ENCODE data around the gene HMCN2. TPM values are rescaled to one million over a fixed set of nuclear protein-coding genes. Genes with fewer than 3 reads are reported as not detected.
A peak's percentile ranks its signal among the peaks of the same experiment; 100 is the strongest.

The HMCN2 gene
- total RNA-seq, 1 experiment from 2014 or later, result 5.6 TPM

- peak overlapping the region; percentile 62 for H3K27ac Mint-ChIP-seq
Observed at GRCh38 chr9:130259044-130259443, 6.5 kb upstream of the HMCN2 start.

GRCh38 chr9:130260816-130261765, 4.5 kb upstream of the HMCN2 start:
- H3K27ac Mint-ChIP-seq, result no peak overlapping the region
- peaks cover 24% of the 10 kb centered on the region for H3K4me1 Mint-ChIP-seq
- ChIA-PET CTCF (interaction anchor here (1.2 kb wide), 1 partner anchor 25 kb away, joined by 3 read pairs; no protein-coding TSS in a partner anchor), POLR2A (interaction anchor here (0.6 kb wide), 1 partner anchor 74 kb away, joined by 3 read pairs; no protein-coding TSS in a partner anchor)
- H3K27me3 Mint-ChIP-seq (ENCODE audit: low read depth), result peaks cover 14% of the 10 kb centered on the region
- peaks cover 14% of the 10 kb centered on the region for H3K9me3 Mint-ChIP-seq
- DNase-seq (ENCODE audit: low spot score) (no peak), ATAC-seq (no peak)
- no peak for TF ChIP-seq E2F5 (CRISPR knock-in tag; IDR thresholded peaks at IDR 0.05)
- peaks cover 11% of the 10 kb centered on the region for H3K36me3 Mint-ChIP-seq
- no peak overlapping the region for H3K4me3 Mint-ChIP-seq

More at GRCh38 chr9:130259044-130259443, 6.5 kb upstream of the HMCN2 start:
- peaks cover 11% of the 10 kb centered on the region for H3K36me3 Mint-ChIP-seq
- TF ChIP-seq ZNF219 (CRISPR knock-in tag; IDR thresholded peaks at IDR 0.05; ENCODE audit: borderline replicate concordance) (no peak), TP53 (CRISPR knock-in tag; IDR thresholded peaks at IDR 0.05) (no peak), ZBTB43 (CRISPR knock-in tag; IDR thresholded peaks at IDR 0.05) (no peak), NFATC4 (CRISPR knock-in tag; IDR thresholded peaks at IDR 0.05) (no peak), NR2C2 (CRISPR knock-in tag; IDR thresholded peaks at IDR 0.05) (no peak)
- POLR2A ChIA-PET, result interaction anchor here (0.7 kb wide), 1 partner anchor 137 kb away, joined by 3 read pairs; no protein-coding TSS in a partner anchor
- DNase-seq (ENCODE audit: low spot score) (no peak), ATAC-seq (no peak)
- peaks cover 18% of the 10 kb centered on the region for H3K9me3 Mint-ChIP-seq
- H3K27me3 Mint-ChIP-seq (ENCODE audit: low read depth), result peaks cover 6% of the 10 kb centered on the region
- H3K4me1 Mint-ChIP-seq, result peaks cover 18% of the 10 kb centered on the region
- CTCF ChIA-PET, result interaction anchor here (0.6 to 1.6 kb wide), 5 partner anchors 12 to 150 kb away, joined by 3 to 5 read pairs (median 3); no protein-coding TSS in a partner anchor
- no peak overlapping the region for H3K4me3 Mint-ChIP-seq

GRCh38 chr9:130262061-130262745, 3.4 kb upstream of the HMCN2 start:
- H3K27me3 Mint-ChIP-seq (ENCODE audit: low read depth), result peaks cover 25% of the 10 kb centered on the region
- peaks cover 11% of the 10 kb centered on the region for H3K36me3 Mint-ChIP-seq
- no peak overlapping the region for H3K27ac Mint-ChIP-seq
- no peak overlapping the region for H3K4me3 Mint-ChIP-seq
- POLR2A ChIA-PET, result no interaction called here
- ATAC-seq, result no peak
- peaks cover 14% of the 10 kb centered on the region for H3K9me3 Mint-ChIP-seq
- TF ChIP-seq ZNF219 (CRISPR knock-in tag; IDR thresholded peaks at IDR 0.05; ENCODE audit: borderline replicate concordance) (no peak), ZNF317 (CRISPR knock-in tag; IDR thresholded peaks at IDR 0.05; ENCODE audit: borderline replicate concordance, low read depth) (no peak)
- no peak for DNase-seq (ENCODE audit: low spot score)
- CTCF ChIA-PET, result interaction anchor here (1.2 kb wide), 1 partner anchor 26 kb away, joined by 3 read pairs; no protein-coding TSS in a partner anchor
- H3K4me1 Mint-ChIP-seq, result peaks cover 34% of the 10 kb centered on the region

GRCh38 chr9:130262771-130263170, 2.8 kb upstream of the HMCN2 start:
- peaks cover 11% of the 10 kb centered on the region for H3K36me3 Mint-ChIP-seq
- CTCF ChIA-PET, result interaction anchor here (1.8 kb wide), 1 partner anchor 8 kb away, joined by 6 read pairs; no protein-coding TSS in a partner anchor
- no peak overlapping the region for H3K27ac Mint-ChIP-seq
- ATAC-seq (no peak), DNase-seq (ENCODE audit: low spot score) (no peak)
- POLR2A ChIA-PET, result no interaction called here
- peaks cover 14% of the 10 kb centered on the region for H3K9me3 Mint-ChIP-seq
- H3K27me3 Mint-ChIP-seq (ENCODE audit: low read depth), result peaks cover 31% of the 10 kb centered on the region
- no peak overlapping the region for H3K4me3 Mint-ChIP-seq
- peaks cover 40% of the 10 kb centered on the region for H3K4me1 Mint-ChIP-seq
- no peak for TF ChIP-seq MAX (CRISPR knock-in tag; IDR thresholded peaks at IDR 0.05)
- no peak for TF ChIP-seq GABPB1 (CRISPR knock-in tag; IDR thresholded peaks at IDR 0.05)
- no peak for TF ChIP-seq ZBTB43 (CRISPR knock-in tag; IDR thresholded peaks at IDR 0.05)
- no peak for TF ChIP-seq ARID4B (CRISPR knock-in tag; IDR thresholded peaks at IDR 0.05; ENCODE audit: borderline replicate concordance)
- TF ChIP-seq PRRX2 (CRISPR knock-in tag; IDR thresholded peaks at IDR 0.05), result no peak
- TF ChIP-seq ZNF121 (CRISPR knock-in tag; IDR thresholded peaks at IDR 0.05), result no peak
- TF ChIP-seq NR1H2 (CRISPR knock-in tag; IDR thresholded peaks at IDR 0.05), result no peak
- no peak for TF ChIP-seq ETV6 (CRISPR knock-in tag; IDR thresholded peaks at IDR 0.05)
- TF ChIP-seq GTF2I (CRISPR knock-in tag; conservative IDR thresholded peaks at IDR 0.05), result no peak
- no peak for TF ChIP-seq ZNF263 (CRISPR knock-in tag; IDR thresholded peaks at IDR 0.05; ENCODE audit: low read depth)
- TF ChIP-seq HMGA2 (CRISPR knock-in tag; IDR thresholded peaks at IDR 0.05), result no peak

All from WTC11 (cell line).